PC-3 (cell line): Measurements from ENCODE around the gene ECE1. TPM values are rescaled to one million over a fixed set of nuclear protein-coding genes. Genes with fewer than 3 reads are reported as not detected.

Source experiments
- ATAC-seq: fragments of 200-7000 bp; cut with Tn5 transposase; 2 replicates; pipeline ENCODE4 v1.9.1; 2020; ENCODE audit warnings: mild to moderate bottlenecking, moderate library complexity
- BruUV-seq: library from RNA; stranded (reverse); fragments of 400-500 nt; replicated peaks from 2 replicates; lab custom pipeline; 2021; lab: Mats Ljungman, UMichigan
- CTCF ChIA-PET: fragments of 300-600 bp; sonication (Branson Sonifier 250); formaldehyde crosslinking; loops from one replicate; lab custom pipeline; 2022; ENCODE audit warnings: antibody characterized with exemption; lab: Charles Lee
- POLR2A ChIA-PET: fragments of 300-600 bp; sonication (Branson Sonifier 250); formaldehyde crosslinking; loops from one replicate; lab custom pipeline; 2022; ENCODE audit warnings: antibody characterized with exemption; ENCODE audit not compliant: unreplicated experiment; lab: Charles Lee
- DNase-seq: peaks from one replicate; pipeline ENCODE4 v3.0.0-alpha.2; 2015
- H2AFZ ChIP-seq: fragments of 300-600 bp; sonication (generic); 2 replicates; pipeline ENCODE4 v1.6.0; 2016; ENCODE audit warnings: antibody characterized with exemption, low read length
- H3F3A ChIP-seq: fragments of 300-600 bp; sonication (generic); one replicate; pipeline ENCODE4 v1.6.0; 2017; ENCODE audit warnings: antibody characterized with exemption, low read length, control low read depth, mild to moderate bottlenecking; ENCODE audit not compliant: unreplicated experiment
- H3K27ac ChIP-seq: fragments of 300-600 bp; sonication (generic); 2 replicates; pipeline ENCODE4 v1.5.1; 2016; ENCODE audit warnings: mild to moderate bottlenecking, low read length
- H3K27me3 ChIP-seq: fragments of 300-600 bp; sonication (generic); 2 replicates; pipeline ENCODE4 v1.6.1; 2016; ENCODE audit warnings: low read length, mixed read lengths
- H3K36me3 ChIP-seq: fragments of 300-600 bp; sonication (generic); 2 replicates; pipeline ENCODE4 v1.6.1; 2016; ENCODE audit warnings: low read depth, mixed run types, low read length, mixed read lengths
- H3K4me1 ChIP-seq: fragments of 300-600 bp; sonication (generic); 2 replicates; pipeline ENCODE4 v1.5.1; 2016; ENCODE audit warnings: low read length; ENCODE audit not compliant: insufficient read depth
- H3K4me2 ChIP-seq: fragments of 300-600 bp; sonication (generic); 2 replicates; pipeline ENCODE4 v1.6.0; 2016; ENCODE audit warnings: low read length
- H3K4me3 ChIP-seq: fragments of 300-600 bp; sonication (generic); 2 replicates; pipeline ENCODE4 v1.5.1; 2016; ENCODE audit warnings: mild to moderate bottlenecking, low read length, mixed read lengths
- H3K79me2 ChIP-seq: fragments of 300-600 bp; sonication (generic); 2 replicates; pipeline ENCODE4 v1.6.1; 2017; ENCODE audit warnings: low read length, mixed read lengths
- H3K9ac ChIP-seq: fragments of 300-600 bp; sonication (generic); 2 replicates; pipeline ENCODE4 v1.6.0; 2016; ENCODE audit warnings: mild to moderate bottlenecking, low read length
- H3K9me2 ChIP-seq: fragments of 300-600 bp; sonication (generic); replicated peaks from 2 replicates; pipeline ENCODE4 v1.6.1; 2016; ENCODE audit warnings: mixed run types, low read length, mixed read lengths
- H3K9me3 ChIP-seq: fragments of 300-600 bp; sonication (generic); 2 replicates; pipeline ENCODE4 v1.6.1; 2016; ENCODE audit warnings: low read length, mixed read lengths
- H4K20me1 ChIP-seq: fragments of 300-600 bp; sonication (generic); 2 replicates; pipeline ENCODE4 v1.6.1; 2016; ENCODE audit warnings: low read length, mixed read lengths
- EZH2 ChIP-seq: fragments of 300-600 bp; sonication (generic); IDR thresholded peaks from one replicate; pipeline ENCODE4 v1.6.1; 2017; ENCODE audit warnings: antibody characterized with exemption, mild to moderate bottlenecking, low read length; ENCODE audit not compliant: unreplicated experiment
- EZH2phosphoT487 ChIP-seq: fragments of 300-600 bp; sonication (generic); IDR thresholded peaks from 2 replicates; pipeline ENCODE4 v1.6.1; 2018; ENCODE audit warnings: mild to moderate bottlenecking, antibody characterized with exemption, low read length, borderline replicate concordance
- intact Hi-C: fragments of 100-400 bp; cut with micrococcal nuclease; formaldehyde crosslinking; loops from 2 replicates; pipeline ENCODE4 v1.9.0; 2023
- total RNA-seq: library from RNA; depleted of rRNA; stranded (reverse); fragments of >200 nt; gene quantifications from 2 replicates; pipeline ENCODE4 v1.2.3, GENCODE V29; 2014
- TF ChIP-seq, protein P1 (sequence below): fragments of 300-600 bp; sonication (generic); conservative IDR thresholded peaks from 2 replicates; pipeline ENCODE4 v1.5.1; 2017; ENCODE audit warnings: antibody characterized with exemption, low read depth, mild to moderate bottlenecking, low read length

Gene ECE1
- total RNA-seq, 1 experiment from 2014 or later: 86.8 TPM

GRCh38 chr1:21254335-21254951, 35.8 kb downstream of the ECE1 start:
- Histone ChIP-seq H4K20me1 (no peaks in the 10 kb centered on the region), H3K4me1 (peaks cover 21% of the 10 kb centered on the region), H3K9me2 (no peaks in the 10 kb centered on the region), H3K9ac (peak overlapping the region; percentile 24; the same call in 1 of the 2 replicates), H3K27ac (peak overlapping the region; percentile 54), H3K36me3 (peaks cover 13% of the 10 kb centered on the region), H3K4me3 (no peak overlapping the region), H3K79me2 (no peaks in the 10 kb centered on the region), H2AFZ (no peak overlapping the region), H3K4me2 (no peak overlapping the region), H3K27me3 (no peaks in the 10 kb centered on the region), H3F3A (no peaks in the 10 kb centered on the region), H3K9me3 (no peaks in the 10 kb centered on the region)
- ATAC-seq (no peak), DNase-seq (no peak)
- no TSS peak for BruUV-seq
- POLR2A ChIA-PET: interaction anchor here (0.6 kb wide), 1 partner anchor 270 kb away, joined by 4 read pairs; no protein-coding TSS in a partner anchor
- TF ChIP-seq EZH2phosphoT487 (no peak), EZH2 (no peak)
- TF ChIP-seq, protein P1, sequence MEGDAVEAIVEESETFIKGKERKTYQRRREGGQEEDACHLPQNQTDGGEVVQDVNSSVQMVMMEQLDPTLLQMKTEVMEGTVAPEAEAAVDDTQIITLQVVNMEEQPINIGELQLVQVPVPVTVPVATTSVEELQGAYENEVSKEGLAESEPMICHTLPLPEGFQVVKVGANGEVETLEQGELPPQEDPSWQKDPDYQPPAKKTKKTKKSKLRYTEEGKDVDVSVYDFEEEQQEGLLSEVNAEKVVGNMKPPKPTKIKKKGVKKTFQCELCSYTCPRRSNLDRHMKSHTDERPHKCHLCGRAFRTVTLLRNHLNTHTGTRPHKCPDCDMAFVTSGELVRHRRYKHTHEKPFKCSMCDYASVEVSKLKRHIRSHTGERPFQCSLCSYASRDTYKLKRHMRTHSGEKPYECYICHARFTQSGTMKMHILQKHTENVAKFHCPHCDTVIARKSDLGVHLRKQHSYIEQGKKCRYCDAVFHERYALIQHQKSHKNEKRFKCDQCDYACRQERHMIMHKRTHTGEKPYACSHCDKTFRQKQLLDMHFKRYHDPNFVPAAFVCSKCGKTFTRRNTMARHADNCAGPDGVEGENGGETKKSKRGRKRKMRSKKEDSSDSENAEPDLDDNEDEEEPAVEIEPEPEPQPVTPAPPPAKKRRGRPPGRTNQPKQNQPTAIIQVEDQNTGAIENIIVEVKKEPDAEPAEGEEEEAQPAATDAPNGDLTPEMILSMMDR: no peak
- CTCF ChIA-PET: interaction anchor here (0.6 to 2.5 kb wide), 11 partner anchors 10 to 743 kb away, joined by 3 to 35 read pairs (median 3); no protein-coding TSS in a partner anchor
- intact Hi-C loops: loop anchor here (2.0 kb wide), 1 partner anchor 84 kb away; no protein-coding TSS in a partner anchor

- H2AFZ ChIP-seq: no peak overlapping the region
- no peaks in the 10 kb centered on the region for H4K20me1 ChIP-seq
- peaks cover 13% of the 10 kb centered on the region for H3K36me3 ChIP-seq
- H3F3A ChIP-seq: no peaks in the 10 kb centered on the region
- H3K9me3 ChIP-seq: no peaks in the 10 kb centered on the region
- intact Hi-C loops: loop anchor here (1.0 kb wide), 1 partner anchor 20 kb away; no protein-coding TSS in a partner anchor
- H3K9me2 ChIP-seq: no peaks in the 10 kb centered on the region
- no peak for TF ChIP-seq EZH2phosphoT487
- POLR2A ChIA-PET: interaction anchor here (0.6 to 1.0 kb wide), 6 partner anchors 10 to 375 kb away, joined by 3 to 10 read pairs (median 4); no protein-coding TSS in a partner anchor
- peaks cover 26% of the 10 kb centered on the region for H3K4me1 ChIP-seq
- H3K79me2 ChIP-seq: no peaks in the 10 kb centered on the region
- no TSS peak for BruUV-seq
- no peaks in the 10 kb centered on the region for H3K27me3 ChIP-seq
- peak overlapping the region; percentile 65 for H3K4me2 ChIP-seq
- no peak overlapping the region for H3K4me3 ChIP-seq
- H3K9ac ChIP-seq: peak overlapping the region; percentile 90
- peak overlapping the region; percentile 99 for H3K27ac ChIP-seq
- CTCF ChIA-PET: interaction anchor here (0.6 to 1.5 kb wide), 5 partner anchors 17 to 1039 kb away, joined by 3 to 18 read pairs (median 6); no protein-coding TSS in a partner anchor
- ATAC-seq (peak; percentile 92), DNase-seq (peak; percentile 96)
Observed at GRCh38 chr1:21251773-21252471, 38.3 kb downstream of the ECE1 start.

- no peak overlapping the region for H3K9ac ChIP-seq
- POLR2A ChIA-PET: no interaction called here
- no peaks in the 10 kb centered on the region for H3F3A ChIP-seq
- CTCF ChIA-PET: no interaction called here
- no peaks in the 10 kb centered on the region for H3K9me2 ChIP-seq
- TF ChIP-seq, protein P1: no peak
- no peak for TF ChIP-seq EZH2
- TF ChIP-seq EZH2phosphoT487: no peak
- H3K27me3 ChIP-seq: no peaks in the 10 kb centered on the region
- H3K4me3 ChIP-seq: no peak overlapping the region
- no peak overlapping the region for H2AFZ ChIP-seq
- H4K20me1 ChIP-seq: no peaks in the 10 kb centered on the region
- DNase-seq (no peak), ATAC-seq (no peak)
- BruUV-seq: no TSS peak
- peaks cover 32% of the 10 kb centered on the region for H3K4me1 ChIP-seq
- H3K4me2 ChIP-seq: no peak overlapping the region
- intact Hi-C loops: no loop called here
- H3K36me3 ChIP-seq: peaks cover 19% of the 10 kb centered on the region
- H3K9me3 ChIP-seq: no peaks in the 10 kb centered on the region
- no peaks in the 10 kb centered on the region for H3K79me2 ChIP-seq
- peak overlapping the region; percentile 99 for H3K27ac ChIP-seq
Observed at GRCh38 chr1:21249940-21250493, 40.2 kb downstream of the ECE1 start.
